Thymus (tissue), 11 donors: Measurements from ENCODE around the gene GPSM1. TPM values are rescaled to one million over a fixed set of nuclear protein-coding genes. Genes with fewer than 3 reads are reported as not detected.
"Not testable (repeated sequence)": the region's sequence is repeated elsewhere in the genome, so short reads cannot be mapped to it uniquely, and the experiment has no call there.

Experiments used
- DNase-seq, 9 donors: peaks; one replicate each; pipeline ENCODE4 v3.0.0-alpha.2; 2013; ENCODE audit warnings: low spot score in 9 of 9, low read depth in 6 of 9, missing footprints in 1 of 9
- H3K27ac ChIP-seq, 2 donors: one replicate each; pipeline ENCODE4 v1.5.1; 2013; ENCODE audit warnings: control low read depth in 1 of 2, low read depth in 1 of 2, low read length in 1 of 2, mild to moderate bottlenecking in 1 of 2, moderate library complexity in 1 of 2
- H3K27me3 ChIP-seq, 2 donors: one replicate each; pipeline ENCODE4 v1.5.1; 2013; ENCODE audit warnings: low read length in 1 of 2; ENCODE audit not compliant: control insufficient read depth in 2 of 2, insufficient read depth in 1 of 2
- H3K36me3 ChIP-seq, 2 donors: one replicate each; pipeline ENCODE4 v1.5.1; 2013; ENCODE audit warnings: low read length in 1 of 2, mild to moderate bottlenecking in 1 of 2, moderate library complexity in 1 of 2; ENCODE audit not compliant: control insufficient read depth in 2 of 2, insufficient read depth in 2 of 2
- H3K4me1 ChIP-seq, 2 donors: one replicate each; pipeline ENCODE4 v1.5.1; 2013; ENCODE audit warnings: low read length in 2 of 2; ENCODE audit not compliant: control insufficient read depth in 2 of 2, insufficient read depth in 2 of 2
- H3K4me3 ChIP-seq, 2 donors: one replicate each; pipeline ENCODE4 v1.5.1; 2013; ENCODE audit warnings: low read length in 2 of 2, control low read depth in 1 of 2, mild to moderate bottlenecking in 1 of 2
- H3K9me3 ChIP-seq, 2 donors: one replicate each; pipeline ENCODE4 v1.5.1; 2013; ENCODE audit warnings: low read length in 1 of 2, mild to moderate bottlenecking in 1 of 2; ENCODE audit not compliant: control insufficient read depth in 2 of 2, insufficient read depth in 1 of 2
- WGBS: extraction: QIAGEN DNeasy Blood & Tissue Kit; methylation state at CpG from one replicate; pipeline ENCODE4 v1.1.7; 2013; 5-methylcytosine and 5-hydroxymethylcytosine counted together
- polyA plus RNA-seq: library from polyadenylated mRNA; stranded (reverse); fragments of 200-250 nt; gene quantifications from one replicate; pipeline ENCODE4 v1.2.3, GENCODE V29; 2013
- total RNA-seq: library from RNA; stranded (reverse); fragments of 120-200 nt; gene quantifications from one replicate; pipeline ENCODE4 v1.2.4, GENCODE V29; 2013
- donor health status: healthy.

The GPSM1 gene
- total and polyA plus RNA-seq, 2 donors, result 6.1 to 13.1 TPM

- no peak overlapping the region for H3K27ac ChIP-seq
- H3K4me1 ChIP-seq, result peaks cover 4 to 54% of the 10 kb centered on the region in 2 donors
- DNase-seq, result no peak
- H3K36me3 ChIP-seq, result no peaks in the 10 kb centered on the region
- 91% methylated on average over 3 of the region's 3 CpGs for WGBS
- H3K27me3 ChIP-seq, result no peaks in the 10 kb centered on the region
- peaks cover 0 to 28% of the 10 kb centered on the region in 2 donors for H3K9me3 ChIP-seq
- no peak overlapping the region for H3K4me3 ChIP-seq
These were observed 13.3 kb upstream of the GPSM1 start for GRCh38 chr9:136314056-136314416.

- Histone ChIP-seq H3K27me3 (no peaks in the 10 kb centered on the region), H3K36me3 (no peaks in the 10 kb centered on the region), H3K9me3 (peaks cover 0 to 28% of the 10 kb centered on the region in 2 donors), H3K4me1 (peaks cover 4 to 51% of the 10 kb centered on the region in 2 donors), H3K27ac (no peak overlapping the region), H3K4me3 (no peak overlapping the region)
- DNase-seq, result no peak
- WGBS, result 92% methylated on average over 4 of the region's 4 CpGs
These were observed 12.4 kb upstream of the GPSM1 start for GRCh38 chr9:136314944-136315343.

DNA sequence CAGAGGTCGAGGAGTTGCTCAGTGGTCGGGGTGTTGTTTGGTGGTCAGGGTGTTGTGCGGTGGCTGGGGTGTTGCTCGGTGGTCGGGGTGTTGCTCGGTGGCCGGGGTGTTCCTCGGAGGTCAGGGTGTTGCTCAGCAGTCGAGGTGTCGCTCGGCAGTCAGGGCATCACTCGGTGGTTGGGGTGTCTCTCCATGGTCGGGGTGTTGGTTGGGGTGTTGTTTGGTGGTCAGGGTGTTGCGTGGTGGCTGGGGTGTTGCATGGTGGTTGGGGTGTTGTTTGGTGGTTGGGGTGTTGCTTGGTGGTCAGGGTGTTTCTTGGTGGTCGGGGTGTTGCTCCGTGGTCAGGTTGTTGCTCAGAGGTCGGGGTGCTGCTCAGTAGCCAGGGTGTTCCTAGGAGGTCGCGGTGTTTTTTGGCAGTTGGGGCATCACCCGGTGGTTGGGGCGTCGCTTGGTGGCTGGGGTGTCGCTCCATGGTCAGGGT is 11.0 kb upstream of the GPSM1 start:
- WGBS, result 98% methylated on average over 23 of the region's 23 CpGs
- H3K9me3 ChIP-seq, result peaks cover 0 to 29% of the 10 kb centered on the region in 2 donors
- no peak overlapping the region for H3K4me3 ChIP-seq
- DNase-seq, result no peak
- H3K27me3 ChIP-seq, result no peaks in the 10 kb centered on the region
- H3K4me1 ChIP-seq, result peaks cover 2 to 38% of the 10 kb centered on the region in 2 donors
- no peak overlapping the region for H3K27ac ChIP-seq
- H3K36me3 ChIP-seq, result no peaks in the 10 kb centered on the region

GRCh38 chr9:136316896-136317676 is 10.3 kb upstream of the GPSM1 start:
- DNase-seq, result no peak
- H3K27ac ChIP-seq, result no peak overlapping the region
- WGBS, result 97% methylated on average over 13 of the region's 13 CpGs

GRCh38 chr9:136317695-136318094 is 9.6 kb upstream of the GPSM1 start:
- H3K4me3 ChIP-seq, result no peak overlapping the region
- peaks cover 0 to 33% of the 10 kb centered on the region in 2 donors for H3K9me3 ChIP-seq
- H3K27ac ChIP-seq, result peak overlapping the region in 1 of 2 donors; percentile 71
- no peak for DNase-seq
- no peaks in the 10 kb centered on the region for H3K27me3 ChIP-seq
- H3K4me1 ChIP-seq, result peaks cover 0 to 35% of the 10 kb centered on the region in 2 donors
- 98% methylated on average over 16 of the region's 16 CpGs for WGBS
- H3K36me3 ChIP-seq, result no peaks in the 10 kb centered on the region

More at GRCh38 chr9:136316896-136317676, 10.3 kb upstream of the GPSM1 start:
- H3K9me3 ChIP-seq, result peaks cover 0 to 33% of the 10 kb centered on the region in 2 donors
- H3K27me3 ChIP-seq, result no peaks in the 10 kb centered on the region
- H3K36me3 ChIP-seq, result no peaks in the 10 kb centered on the region
- H3K4me1 ChIP-seq, result peaks cover 0 to 31% of the 10 kb centered on the region in 2 donors
- H3K4me3 ChIP-seq, result no peak overlapping the region

DNA sequence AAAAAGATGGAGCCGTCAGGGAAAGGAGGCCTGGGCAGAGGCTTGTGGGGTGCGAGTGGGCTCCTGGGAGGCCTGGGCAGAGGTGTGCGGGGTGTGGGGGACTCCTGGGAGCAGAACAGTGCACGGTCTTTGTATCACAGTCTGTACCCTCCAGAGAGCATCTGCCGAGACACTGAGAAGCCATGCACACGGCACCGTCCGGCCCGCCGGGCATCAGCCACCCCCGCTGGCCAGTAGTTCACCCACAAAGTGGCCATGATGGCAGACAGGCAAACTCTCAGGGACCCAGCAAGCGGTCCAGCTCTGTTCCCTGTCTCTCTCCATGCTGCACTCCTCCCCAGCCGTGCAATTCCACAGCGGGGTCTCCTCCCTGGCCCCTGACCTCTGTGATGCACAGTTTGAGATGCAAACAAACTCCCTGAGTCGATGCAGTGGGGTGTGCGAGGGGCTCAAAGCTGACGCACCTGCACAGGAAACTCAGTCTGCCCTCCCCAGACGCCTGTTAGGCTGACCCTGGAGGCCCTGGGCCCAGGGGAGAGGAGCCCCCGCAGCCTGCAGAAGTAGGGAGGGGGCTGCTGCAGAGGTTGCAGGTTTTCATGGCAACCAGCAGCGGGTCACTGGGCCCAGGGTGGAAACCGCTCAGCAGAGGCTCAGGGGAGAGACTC is 9.1 kb upstream of the GPSM1 start:
- DNase-seq, result peak in 3 of 9 donors; percentile 41 to 69 (median 52)
- Histone ChIP-seq H3K27me3 (no peaks in the 10 kb centered on the region), H3K4me3 (no peak overlapping the region), H3K9me3 (peaks cover 0 to 33% of the 10 kb centered on the region in 2 donors), H3K4me1 (peaks cover 2 to 40% of the 10 kb centered on the region in 2 donors), H3K27ac (peak overlapping the region in 1 of 2 donors; percentile 71), H3K36me3 (no peaks in the 10 kb centered on the region)
- WGBS, result 62% methylated on average over 21 of the region's 21 CpGs

GRCh38 chr9:136318776-136319241 is 8.5 kb upstream of the GPSM1 start:
- WGBS, result 85% methylated on average over 16 of the region's 16 CpGs
- peaks cover 0 to 33% of the 10 kb centered on the region in 2 donors for H3K9me3 ChIP-seq

DNA sequence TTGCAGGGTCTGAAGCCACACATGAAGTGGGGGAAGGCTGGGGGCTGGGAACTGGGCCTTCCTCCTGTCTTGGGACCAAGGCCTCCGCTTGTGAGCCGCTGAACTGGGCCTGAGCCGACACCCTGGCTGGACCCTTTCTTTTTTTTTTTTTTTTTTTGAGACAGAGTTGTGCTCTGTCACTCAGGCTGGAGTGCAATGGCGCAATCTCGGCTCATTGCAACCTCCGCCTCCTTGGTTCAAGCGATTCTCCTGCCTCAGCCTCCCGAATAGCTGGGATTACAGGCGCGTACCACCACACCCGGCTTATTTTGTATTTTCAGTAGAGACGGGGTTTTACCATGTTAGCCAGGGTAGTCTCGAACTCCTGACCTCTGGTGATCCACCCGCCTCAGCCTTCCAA is 8.1 kb upstream of the GPSM1 start:
- WGBS, result 96% methylated on average over 14 of the region's 14 CpGs
- Histone ChIP-seq H3K4me1 (peaks cover 2 to 50% of the 10 kb centered on the region in 2 donors), H3K9me3 (peaks cover 0 to 29% of the 10 kb centered on the region in 2 donors), H3K27ac (peak overlapping the region in 1 of 2 donors; percentile 45)
- not testable (repeated sequence) for DNase-seq, H3K4me3 ChIP-seq, H3K27me3 ChIP-seq, H3K36me3 ChIP-seq

More at GRCh38 chr9:136318776-136319241, 8.5 kb upstream of the GPSM1 start:
- no peaks in the 10 kb centered on the region for H3K36me3 ChIP-seq
- no peak for DNase-seq
- peaks cover 2 to 46% of the 10 kb centered on the region in 2 donors for H3K4me1 ChIP-seq
- H3K27me3 ChIP-seq, result no peaks in the 10 kb centered on the region
- peak overlapping the region in 1 of 2 donors; percentile 45 for H3K27ac ChIP-seq
- no peak overlapping the region for H3K4me3 ChIP-seq

DNA sequence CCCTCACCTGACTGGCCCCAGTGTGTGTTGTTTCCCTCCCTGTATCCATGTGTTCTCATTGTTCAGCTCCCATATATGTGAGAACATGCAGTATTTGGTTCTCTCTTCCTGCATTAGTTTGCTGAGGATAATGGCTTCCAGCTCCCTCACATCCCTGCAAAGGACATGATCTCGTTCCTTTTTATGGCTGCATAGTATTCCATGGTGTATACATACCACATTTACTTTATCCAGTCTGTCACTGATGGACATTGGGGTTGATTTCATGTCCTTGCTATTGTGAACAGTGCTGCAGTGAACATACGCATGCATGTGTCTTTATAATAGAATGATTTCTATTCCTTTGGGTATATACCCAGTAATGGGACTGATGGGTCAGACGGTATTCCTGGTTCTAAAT is 7.4 kb upstream of the GPSM1 start:
- H3K4me3 ChIP-seq, H3K27ac ChIP-seq, H3K27me3 ChIP-seq, DNase-seq, H3K36me3 ChIP-seq: not testable (repeated sequence)
- Histone ChIP-seq H3K4me1 (peaks cover 2 to 57% of the 10 kb centered on the region in 2 donors), H3K9me3 (peaks cover 0 to 23% of the 10 kb centered on the region in 2 donors)
- 98% methylated on average over 3 of the region's 3 CpGs for WGBS
